HG03066 (cell line): ENCODE data around the gene PPP2R5B.

Source experiments
- ATAC-seq: cut with Tn5 transposase; IDR thresholded peaks from one replicate; pipeline ENCODE4 v1.9.1; 2021; ENCODE audit warnings: low read depth; ENCODE audit not compliant: unreplicated experiment

The PPP2R5B gene

DNA sequence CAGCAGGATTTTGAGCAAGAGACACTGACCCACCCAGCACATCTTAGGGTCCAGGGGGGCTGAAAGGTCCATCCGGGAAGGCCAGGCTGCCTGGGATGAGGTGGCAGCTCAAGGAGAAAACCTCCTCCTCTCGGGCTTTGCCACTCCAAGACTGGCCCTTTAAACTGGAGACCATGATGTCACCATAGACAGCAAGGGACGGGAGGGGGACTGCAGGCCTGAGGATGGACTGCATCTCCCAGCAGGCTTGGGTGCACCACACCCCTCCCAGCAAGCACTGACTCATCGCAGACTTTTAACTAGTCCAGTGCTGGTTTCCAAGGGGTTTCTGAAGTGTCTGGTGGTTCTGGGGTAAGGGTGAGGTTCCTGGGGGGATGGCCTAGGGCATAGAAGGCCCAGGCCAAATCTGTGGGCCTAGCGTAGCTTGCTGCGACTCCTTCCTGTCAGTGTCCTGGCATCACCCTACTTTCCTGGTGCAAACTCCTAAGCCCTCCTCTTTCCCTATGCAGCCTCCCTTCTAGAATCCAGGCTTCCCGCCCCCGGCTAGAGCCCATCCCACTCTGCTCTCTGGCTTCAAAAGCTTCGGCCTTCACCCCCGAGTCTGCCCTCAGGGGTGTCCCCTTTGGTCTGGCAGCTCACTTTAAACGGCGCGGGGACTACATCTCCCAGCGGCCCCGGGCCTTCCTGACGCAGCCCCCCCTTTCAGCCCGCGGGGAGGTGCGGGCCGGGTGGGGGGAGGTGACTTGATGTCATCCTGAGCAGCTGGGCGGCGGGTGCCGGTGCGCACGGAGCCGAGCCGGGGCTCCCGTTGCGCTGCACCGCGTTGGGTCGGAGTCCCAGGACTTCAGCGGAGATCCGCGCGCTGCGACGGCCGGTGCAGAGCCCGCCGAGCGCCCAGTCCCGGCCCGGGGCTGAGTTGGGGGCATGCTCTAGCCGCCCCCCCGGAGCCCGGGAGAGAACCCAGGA lies at the start of gene PPP2R5B:
PPP2R5B (plus strand) TSS at position 746 of the 966 bp plus-strand sequence. CDS start 1,046 bp downstream, outside the sequence.
- peak; percentile 86 for ATAC-seq

GRCh38 chr11:64875369-64876228 lies 48.9 kb upstream of the PPP2R5B start:
- ATAC-seq, result no peak

DNA sequence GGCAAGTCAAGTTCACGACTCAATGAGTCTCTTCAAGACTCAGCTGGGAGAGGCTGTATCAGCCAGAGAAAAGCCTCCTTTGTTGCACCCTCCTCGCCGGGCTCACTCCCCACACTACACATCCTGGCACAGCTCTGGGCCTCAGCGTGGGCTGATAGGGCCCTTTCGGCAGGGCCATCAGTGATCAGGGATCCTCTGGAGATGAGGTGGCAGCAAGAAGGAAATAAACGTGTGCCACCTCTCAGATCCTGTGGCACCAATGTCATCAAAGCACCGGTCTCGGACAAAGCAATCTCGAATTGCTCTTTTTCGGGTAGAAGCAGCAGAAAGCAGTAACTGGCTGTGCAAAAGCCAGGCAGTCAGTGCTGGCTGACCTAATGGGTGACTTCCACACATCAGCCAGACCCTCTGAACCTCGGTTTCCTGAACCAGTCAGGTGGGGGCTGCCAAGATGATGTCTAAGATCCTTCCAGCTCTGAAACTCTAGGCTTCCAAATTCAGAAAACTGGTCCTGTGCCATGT lies 48.2 kb upstream of the PPP2R5B start:
- ATAC-seq, result no peak

GRCh38 chr11:64876835-64877341 lies 47.6 kb upstream of the PPP2R5B start:
- no peak for ATAC-seq

- ATAC-seq, result peak; percentile 2
Measured at GRCh38 chr11:64877390-64878222, 46.9 kb upstream of the PPP2R5B start.

DNA sequence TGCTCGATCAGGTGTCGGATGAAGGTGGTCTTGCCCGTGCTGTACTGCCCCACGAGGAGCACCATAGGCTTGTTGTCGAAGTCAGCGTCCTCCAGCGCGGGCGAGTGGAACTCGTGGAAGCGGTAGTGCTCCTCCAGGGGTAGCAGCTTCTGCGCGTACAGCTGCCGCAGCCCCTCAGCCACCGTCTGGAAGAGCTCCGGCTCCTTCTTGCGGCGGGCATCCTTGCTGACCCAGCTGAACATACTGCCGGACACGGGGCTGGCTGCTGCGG lies 46.3 kb upstream of the PPP2R5B start:
- ATAC-seq, result no peak

- peak; percentile 67 for ATAC-seq
Measured at GRCh38 chr11:64878494-64879243, 45.8 kb upstream of the PPP2R5B start, which contains the start of gene EHD1. TSS of gene EHD1 (minus strand) at chr11:64878621. CDS start at chr11:64878464, 157 bp downstream.

DNA sequence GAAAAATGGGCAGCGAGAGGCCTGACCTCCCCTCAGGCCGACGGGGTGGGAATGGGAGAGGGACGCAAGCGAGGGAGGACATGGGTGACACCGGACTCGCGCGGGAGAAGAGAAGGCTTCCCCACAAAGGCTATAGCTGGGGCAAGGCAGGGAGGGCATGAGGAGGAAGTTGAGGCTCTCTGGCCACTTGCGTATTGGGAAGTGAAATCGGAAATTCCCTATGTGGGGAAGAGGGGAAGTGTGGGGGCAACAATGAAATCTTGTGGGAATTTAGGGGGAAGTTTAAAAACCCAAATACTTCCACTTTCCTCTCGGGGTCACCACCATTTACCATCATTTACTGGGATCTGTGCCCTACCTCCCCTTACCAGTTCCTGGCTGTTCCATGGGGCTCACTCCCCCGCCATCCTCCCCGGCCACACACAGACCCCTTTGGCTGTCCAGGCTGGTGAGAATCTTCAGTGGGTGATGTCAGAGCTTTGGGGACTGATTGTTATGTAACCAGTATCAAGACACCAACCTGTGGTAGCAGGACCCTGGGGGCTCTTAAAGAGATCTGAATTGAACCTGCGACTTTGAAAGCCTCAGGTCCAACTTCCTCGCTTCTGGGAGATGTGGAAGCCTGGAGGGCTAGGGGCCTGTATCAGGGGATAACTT lies 45.1 kb upstream of the PPP2R5B start:
- ATAC-seq, result no peak

DNA sequence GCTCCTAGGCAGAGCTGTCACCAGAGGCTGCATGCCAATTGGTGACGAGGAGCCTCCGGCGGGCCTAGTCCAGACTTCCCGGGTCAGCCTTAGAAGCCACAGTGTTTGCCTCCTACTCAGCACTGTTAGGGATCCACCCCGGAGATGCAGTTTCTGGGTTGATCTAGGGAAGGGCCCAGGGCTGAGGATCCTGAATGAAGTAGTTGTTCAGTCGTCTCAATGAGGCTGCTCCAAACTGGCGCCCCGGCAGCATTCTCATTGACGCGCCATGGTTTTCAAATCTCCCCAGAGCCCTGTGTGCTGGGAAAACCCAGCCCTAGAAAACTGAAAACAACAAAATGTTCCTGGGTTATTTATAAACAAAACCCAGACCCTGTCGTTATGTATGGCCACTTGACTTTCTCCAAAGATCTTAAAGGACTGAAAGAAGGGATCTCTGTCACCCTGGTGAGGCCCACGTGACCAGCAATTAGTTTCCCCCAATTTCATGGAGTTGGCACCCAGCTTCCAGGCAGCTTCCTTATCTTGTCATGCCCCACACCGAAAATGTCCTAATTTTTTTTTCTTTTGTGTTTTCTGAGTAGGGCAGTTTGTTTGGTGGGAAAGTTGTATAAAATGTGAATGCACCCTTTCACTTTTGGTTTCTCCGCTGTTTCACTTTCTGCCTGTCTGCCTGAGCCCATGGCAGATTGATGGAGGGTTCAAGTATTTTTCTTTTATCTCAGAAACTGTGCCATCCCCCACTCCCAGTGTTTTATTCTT lies 44.1 kb upstream of the PPP2R5B start:
- no peak for ATAC-seq

GRCh38 chr11:64881476-64881875 lies 43.0 kb upstream of the PPP2R5B start:
- ATAC-seq, result no peak

- no peak for ATAC-seq
Measured at GRCh38 chr11:64882243-64882642, 42.2 kb upstream of the PPP2R5B start.

- no peak for ATAC-seq
Measured at GRCh38 chr11:64883575-64883974, 40.9 kb upstream of the PPP2R5B start.

- no peak for ATAC-seq
Measured at GRCh38 chr11:64884019-64884418, 40.5 kb upstream of the PPP2R5B start.

DNA sequence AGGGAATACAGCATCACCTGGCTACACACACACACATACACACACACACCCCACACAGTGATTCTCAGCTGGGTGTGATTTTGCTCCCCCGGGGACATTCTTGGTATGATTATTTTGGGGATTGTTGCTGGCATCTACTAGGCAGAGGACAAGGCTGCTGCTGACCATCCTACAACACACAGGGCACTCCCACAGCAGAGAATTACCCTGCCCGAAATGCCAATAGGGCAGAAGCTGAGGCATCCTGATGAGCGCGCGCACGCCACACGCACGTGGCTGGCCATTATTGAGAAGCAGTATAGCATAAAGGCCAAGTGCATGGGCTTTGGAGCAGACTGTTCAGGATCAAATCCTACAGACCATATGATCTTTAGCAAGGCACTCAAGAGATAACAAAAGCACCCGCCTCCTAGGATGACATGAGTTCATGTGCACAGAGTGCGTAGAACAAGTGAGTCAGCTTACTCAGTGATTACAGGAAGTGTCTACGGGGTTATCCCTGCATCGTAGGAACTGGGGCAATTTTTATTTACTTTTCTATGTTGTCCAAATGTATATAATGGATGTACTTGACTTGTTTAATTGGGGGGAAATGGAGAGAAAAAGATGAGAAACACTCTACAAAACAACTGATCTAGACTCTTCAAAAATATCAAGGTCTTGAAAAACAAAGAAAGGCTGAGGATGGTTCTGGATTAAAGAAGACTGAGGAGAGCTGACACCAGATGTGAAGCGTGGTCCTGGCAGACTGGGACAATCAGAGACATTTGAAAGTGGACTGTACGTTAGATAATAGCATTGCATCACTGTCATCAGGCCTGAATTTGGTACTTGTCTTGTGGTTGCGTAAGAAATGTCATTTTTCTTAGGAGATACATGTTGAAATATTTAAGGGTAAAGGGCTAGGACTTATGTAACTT lies 38.9 kb upstream of the PPP2R5B start:
- no peak for ATAC-seq

DNA sequence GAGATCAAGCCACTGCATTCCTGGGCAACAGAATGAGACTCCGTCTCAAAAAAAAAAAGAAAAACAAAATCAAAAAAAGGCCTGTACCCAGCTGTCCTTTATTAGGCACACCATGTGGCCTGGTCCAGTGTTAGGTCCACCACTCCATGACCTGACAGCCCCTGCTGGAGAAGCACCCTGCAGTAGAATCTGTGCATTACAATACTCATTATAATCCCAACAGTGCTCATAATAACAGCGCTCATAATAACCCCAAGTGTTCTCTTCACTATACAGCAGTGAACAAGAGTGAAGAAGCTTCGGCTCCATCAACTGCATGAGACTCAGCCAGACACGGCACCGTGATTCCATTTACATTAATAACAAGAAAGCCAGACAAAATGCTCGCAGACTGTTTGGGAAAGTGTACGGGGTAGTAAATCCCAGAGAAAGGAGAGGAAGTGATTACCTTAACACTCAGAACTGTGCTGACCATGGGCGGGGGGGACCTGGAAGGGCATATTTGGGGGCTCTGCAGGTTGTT lies 37.2 kb upstream of the PPP2R5B start:
- ATAC-seq, result no peak

GRCh38 chr11:64887757-64888405 lies 36.6 kb upstream of the PPP2R5B start:
- peak; percentile 60 for ATAC-seq

- no peak for ATAC-seq
Measured at GRCh38 chr11:64888406-64888728, 36.1 kb upstream of the PPP2R5B start.
